ENCODE measurements around the gene TMED6. TPM values are rescaled to one million over a fixed set of nuclear protein-coding genes. Genes with fewer than 3 reads are reported as not detected.
A peak's percentile ranks its signal among the peaks of the same experiment; 100 is the strongest.
"Not testable (repeated sequence)": the region's sequence is repeated elsewhere in the genome, so short reads cannot be mapped to it uniquely, and the experiment has no call there.

TMED6 gene
- total RNA-seq, 3 donors from 2014 or later = 0.90 to 1.5 (median 1.1) TPM

- no peaks in the 10 kb centered on the region for H3K27me3 Mint-ChIP-seq (ENCODE audit: low read depth)
- DNase-seq (no peak), ATAC-seq (no peak)
- peaks cover 36% of the 10 kb centered on the region for H3K36me3 Mint-ChIP-seq (ENCODE audit: insufficient read depth)
- H3K4me1 Mint-ChIP-seq (ENCODE audit: low read depth) = peaks cover 12% of the 10 kb centered on the region
- no peak overlapping the region for H3K4me3 Mint-ChIP-seq
- no peaks in the 10 kb centered on the region for H3K9me3 Mint-ChIP-seq
These were observed 21.4 kb upstream of the TMED6 start for GRCh38 chr16:69373019-69373418.

GRCh38 chr16:69371564-69371963 is 20.0 kb upstream of the TMED6 start:
- no peak for DNase-seq
- no peaks in the 10 kb centered on the region for H3K27me3 Mint-ChIP-seq (ENCODE audit: low read depth)
- peaks cover 42% of the 10 kb centered on the region for H3K36me3 Mint-ChIP-seq (ENCODE audit: insufficient read depth)

GRCh38 chr16:69368866-69369265 is 17.3 kb upstream of the TMED6 start:
- no peaks in the 10 kb centered on the region for H3K27me3 Mint-ChIP-seq (ENCODE audit: low read depth)
- H3K36me3 Mint-ChIP-seq (ENCODE audit: insufficient read depth) = peaks cover 56% of the 10 kb centered on the region
- H3K9me3 Mint-ChIP-seq = no peaks in the 10 kb centered on the region
- DNase-seq (no peak), ATAC-seq (no peak)
- H3K4me1 Mint-ChIP-seq (ENCODE audit: low read depth) = peaks cover 24% of the 10 kb centered on the region
- no peak overlapping the region for H3K4me3 Mint-ChIP-seq

More at GRCh38 chr16:69371564-69371963, 20.0 kb upstream of the TMED6 start:
- no peak overlapping the region for H3K4me3 Mint-ChIP-seq
- H3K9me3 Mint-ChIP-seq = no peaks in the 10 kb centered on the region
- no peak for ATAC-seq
- peaks cover 16% of the 10 kb centered on the region for H3K4me1 Mint-ChIP-seq (ENCODE audit: low read depth)

GRCh38 chr16:69367980-69368379 is 16.4 kb upstream of the TMED6 start:
- Mint-ChIP-seq H3K36me3 (ENCODE audit: insufficient read depth) (peaks cover 55% of the 10 kb centered on the region), H3K27me3 (ENCODE audit: low read depth) (no peaks in the 10 kb centered on the region), H3K4me3 (no peak overlapping the region), H3K4me1 (ENCODE audit: low read depth) (peaks cover 18% of the 10 kb centered on the region), H3K9me3 (no peaks in the 10 kb centered on the region)
- DNase-seq (no peak), ATAC-seq (no peak)

- no peaks in the 10 kb centered on the region for H3K9me3 Mint-ChIP-seq
- no peaks in the 10 kb centered on the region for H3K27me3 Mint-ChIP-seq (ENCODE audit: low read depth)
- H3K36me3 Mint-ChIP-seq (ENCODE audit: insufficient read depth) = peaks cover 54% of the 10 kb centered on the region
- H3K4me3 Mint-ChIP-seq = no peak overlapping the region
- no peak for DNase-seq
- ATAC-seq = peak in 1 of 2 donors; percentile 54
- H3K4me1 Mint-ChIP-seq (ENCODE audit: low read depth) = peaks cover 16% of the 10 kb centered on the region
These were observed 14.8 kb upstream of the TMED6 start for GRCh38 chr16:69366431-69366830.

GRCh38 chr16:69365901-69366300 is 14.3 kb upstream of the TMED6 start:
- peaks cover 53% of the 10 kb centered on the region for H3K36me3 Mint-ChIP-seq (ENCODE audit: insufficient read depth)
- no peaks in the 10 kb centered on the region for H3K27me3 Mint-ChIP-seq (ENCODE audit: low read depth)
- H3K4me1 Mint-ChIP-seq (ENCODE audit: low read depth) = peaks cover 16% of the 10 kb centered on the region
- DNase-seq (no peak), ATAC-seq (no peak)
- H3K9me3 Mint-ChIP-seq = no peaks in the 10 kb centered on the region
- H3K4me3 Mint-ChIP-seq = no peak overlapping the region

- ATAC-seq (no peak), DNase-seq (no peak)
- H3K36me3 Mint-ChIP-seq (ENCODE audit: insufficient read depth) = peaks cover 41% of the 10 kb centered on the region
- no peaks in the 10 kb centered on the region for H3K27me3 Mint-ChIP-seq (ENCODE audit: low read depth)
- no peaks in the 10 kb centered on the region for H3K9me3 Mint-ChIP-seq
- H3K4me3 Mint-ChIP-seq = no peak overlapping the region
- H3K4me1 Mint-ChIP-seq (ENCODE audit: low read depth) = peaks cover 14% of the 10 kb centered on the region
These were observed 12.5 kb upstream of the TMED6 start for GRCh38 chr16:69364088-69364487.

GRCh38 chr16:69363281-69363717 is 11.7 kb upstream of the TMED6 start:
- Mint-ChIP-seq H3K27me3 (ENCODE audit: low read depth) (no peaks in the 10 kb centered on the region), H3K4me1 (ENCODE audit: low read depth) (peaks cover 14% of the 10 kb centered on the region), H3K9me3 (no peaks in the 10 kb centered on the region), H3K36me3 (ENCODE audit: insufficient read depth) (peaks cover 39% of the 10 kb centered on the region), H3K4me3 (no peak overlapping the region)
- no peak for DNase-seq
- no peak for ATAC-seq

GRCh38 chr16:69360070-69360469 is 8.5 kb upstream of the TMED6 start:
- not testable (repeated sequence) for H3K27me3 Mint-ChIP-seq (ENCODE audit: low read depth); H3K4me1 Mint-ChIP-seq (ENCODE audit: low read depth); ATAC-seq; H3K4me3 Mint-ChIP-seq; H3K9me3 Mint-ChIP-seq; DNase-seq
- peaks cover 21% of the 10 kb centered on the region for H3K36me3 Mint-ChIP-seq (ENCODE audit: insufficient read depth)

- Mint-ChIP-seq H3K9me3 (no peaks in the 10 kb centered on the region), H3K36me3 (ENCODE audit: insufficient read depth) (peaks cover 12% of the 10 kb centered on the region), H3K4me1 (ENCODE audit: low read depth) (peaks cover 7% of the 10 kb centered on the region), H3K27me3 (ENCODE audit: low read depth) (no peaks in the 10 kb centered on the region), H3K4me3 (no peak overlapping the region)
- ATAC-seq = no peak
- DNase-seq = no peak
These were observed 951 bp downstream of the TMED6 start for GRCh38 chr16:69350536-69351133.

- H3K4me1 Mint-ChIP-seq (ENCODE audit: low read depth) = peaks cover 7% of the 10 kb centered on the region
- DNase-seq (no peak), ATAC-seq (no peak)
- no peaks in the 10 kb centered on the region for H3K27me3 Mint-ChIP-seq (ENCODE audit: low read depth)
- peaks cover 10% of the 10 kb centered on the region for H3K36me3 Mint-ChIP-seq (ENCODE audit: insufficient read depth)
- H3K9me3 Mint-ChIP-seq = no peaks in the 10 kb centered on the region
- no peak overlapping the region for H3K4me3 Mint-ChIP-seq
These were observed 2.0 kb downstream of the TMED6 start for GRCh38 chr16:69349536-69349935.

GRCh38 chr16:69348222-69348621 is 3.4 kb downstream of the TMED6 start:
- Mint-ChIP-seq H3K4me1 (ENCODE audit: low read depth) (peaks cover 7% of the 10 kb centered on the region), H3K27me3 (ENCODE audit: low read depth) (no peaks in the 10 kb centered on the region), H3K4me3 (no peak overlapping the region), H3K36me3 (ENCODE audit: insufficient read depth) (peaks cover 11% of the 10 kb centered on the region), H3K9me3 (no peaks in the 10 kb centered on the region)
- ATAC-seq = no peak
- DNase-seq = no peak

- Mint-ChIP-seq H3K36me3 (ENCODE audit: insufficient read depth) (peaks cover 16% of the 10 kb centered on the region), H3K9me3 (no peaks in the 10 kb centered on the region), H3K4me1 (ENCODE audit: low read depth) (peaks cover 10% of the 10 kb centered on the region), H3K27me3 (ENCODE audit: low read depth) (no peaks in the 10 kb centered on the region), H3K4me3 (no peak overlapping the region)
- peak in 1 of 2 donors; percentile 14 for ATAC-seq
- DNase-seq = no peak
These were observed 4.9 kb downstream of the TMED6 start for GRCh38 chr16:69346683-69347082.

- Mint-ChIP-seq H3K9me3 (no peaks in the 10 kb centered on the region), H3K4me3 (no peak overlapping the region), H3K36me3 (ENCODE audit: insufficient read depth) (peaks cover 23% of the 10 kb centered on the region), H3K27me3 (ENCODE audit: low read depth) (no peaks in the 10 kb centered on the region), H3K4me1 (ENCODE audit: low read depth) (peaks cover 17% of the 10 kb centered on the region)
- ATAC-seq (peak in 1 of 2 donors; percentile 52), DNase-seq (no peak)
These were observed 5.7 kb downstream of the TMED6 start for GRCh38 chr16:69345923-69346322.

GRCh38 chr16:69344171-69344570 is 7.4 kb downstream of the TMED6 start:
- Mint-ChIP-seq H3K36me3 (ENCODE audit: insufficient read depth) (peaks cover 32% of the 10 kb centered on the region), H3K9me3 (no peaks in the 10 kb centered on the region), H3K4me1 (ENCODE audit: low read depth) (peaks cover 30% of the 10 kb centered on the region), H3K27me3 (ENCODE audit: low read depth) (no peaks in the 10 kb centered on the region), H3K4me3 (no peak overlapping the region)
- DNase-seq (no peak), ATAC-seq (no peak)
